Head of caudate nucleus (tissue), 42 donors: ENCODE data around the gene RBM7.
A peak's percentile ranks its signal among the peaks of the same experiment; 100 is the strongest.

Experiments used
- DNase-seq, 42 donors: peaks; one replicate each; pipeline versions ENCODE4 v3.0.0 to v3.0.0-alpha.2; 2020 to 2021; ENCODE audit warnings: mixed read lengths in 7 of 42
- intact Hi-C: fragments of 100-400 bp; cut with DNase I; formaldehyde crosslinking; loops from one replicate; pipeline ENCODE4 v1.15.0; 2022

RBM7 gene

GRCh38 chr11:114440121-114440860 is 39.8 kb downstream of the RBM7 start:
- intact Hi-C loops = loop anchor here (5.0 kb wide), 1 partner anchor 98 kb away; no protein-coding TSS in a partner anchor
- DNase-seq = peak in 28 of 42 donors; percentile 2 to 65 (median 29)

GRCh38 chr11:114440971-114441763 is 40.7 kb downstream of the RBM7 start:
- DNase-seq = no peak
- intact Hi-C loops = loop anchor here (5.0 kb wide), 1 partner anchor 99 kb away; no protein-coding TSS in a partner anchor

- no peak for DNase-seq
- intact Hi-C loops = loop anchor here (5.0 kb wide), 1 partner anchor 100 kb away; no protein-coding TSS in a partner anchor
Observed at GRCh38 chr11:114441921-114442320, 41.5 kb downstream of the RBM7 start.

- intact Hi-C loops = loop anchor here (5.0 kb wide), 1 partner anchor 100 kb away; no protein-coding TSS in a partner anchor
- DNase-seq = no peak
Observed at GRCh38 chr11:114442536-114442935, 42.1 kb downstream of the RBM7 start.

- no peak for DNase-seq
Observed at GRCh38 chr11:114447444-114447843, 47.0 kb downstream of the RBM7 start.

GRCh38 chr11:114447892-114448291 is 47.4 kb downstream of the RBM7 start:
- DNase-seq = no peak
- intact Hi-C loops = no loop called here

More at GRCh38 chr11:114447444-114447843, 47.0 kb downstream of the RBM7 start:
- intact Hi-C loops = no loop called here

- intact Hi-C loops = no loop called here
- no peak for DNase-seq
Observed at GRCh38 chr11:114448749-114449482, 48.5 kb downstream of the RBM7 start.

GRCh38 chr11:114449845-114450244 is 49.4 kb downstream of the RBM7 start:
- DNase-seq = no peak
- intact Hi-C loops = no loop called here

- no peak for DNase-seq
- intact Hi-C loops = no loop called here
Observed at GRCh38 chr11:114452399-114452798, 51.9 kb downstream of the RBM7 start.
